ENCODE data around the gene SLC30A4. TPM values are rescaled to one million over a fixed set of nuclear protein-coding genes. Genes with fewer than 3 reads are reported as not detected.

SLC30A4 gene
- total RNA-seq, 1 experiment from 2014 or later: 1.3 TPM

- no peak overlapping the region for H2AFZ ChIP-seq (ENCODE audit: low read length)
Measured at GRCh38 chr15:45543051-45543450, 20.5 kb upstream of the SLC30A4 start.

DNA sequence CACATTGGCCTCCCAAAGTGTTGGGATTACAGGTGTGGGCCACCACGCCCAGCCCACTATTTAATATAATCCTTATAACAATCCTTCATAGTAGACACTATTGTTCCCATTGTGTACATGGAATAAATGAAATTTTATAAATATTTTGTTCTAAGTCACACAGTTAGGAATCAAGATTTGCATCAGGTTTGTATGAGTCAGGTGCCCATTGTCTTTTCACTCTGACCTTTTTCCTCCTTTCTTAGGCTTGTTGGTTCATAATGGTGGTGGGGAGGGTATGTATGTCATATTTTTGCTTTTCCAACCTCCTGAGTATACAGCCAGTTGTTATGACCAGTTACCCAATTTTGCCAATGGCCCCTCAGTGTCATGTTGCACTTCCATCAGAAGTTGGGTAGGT, 18.0 kb upstream of the SLC30A4 start:
- no peaks in the 10 kb centered on the region for H3K4me1 ChIP-seq (ENCODE audit: insufficient read depth, low read length)
- no peaks in the 10 kb centered on the region for H3K79me2 ChIP-seq (ENCODE audit: low read length)
- H3K36me3 ChIP-seq (ENCODE audit: low read depth, low read length): no peaks in the 10 kb centered on the region
- no peaks in the 10 kb centered on the region for H3K27me3 ChIP-seq (ENCODE audit: low read length)
- H2AFZ ChIP-seq (ENCODE audit: low read length): no peak overlapping the region
- no peaks in the 10 kb centered on the region for H3K9me3 ChIP-seq (ENCODE audit: low read length)
- no TSS peak for BruUV-seq (replicated peaks)
- no peaks in the 10 kb centered on the region for H3K9me2 ChIP-seq (replicated peaks; ENCODE audit: low read length)
- no peak overlapping the region for H3K9ac ChIP-seq (ENCODE audit: low read length)
- no peak overlapping the region for H3K4me2 ChIP-seq (ENCODE audit: low read length)
- ATAC-seq (no peak), DNase-seq (no peak)
- no peak overlapping the region for H3K27ac ChIP-seq (ENCODE audit: low read length)
- H4K20me1 ChIP-seq (ENCODE audit: low read length): no peaks in the 10 kb centered on the region
- CTCF ChIA-PET: no interaction called here
- POLR2A ChIA-PET (ENCODE audit: unreplicated experiment): no interaction called here
- no peaks in the 10 kb centered on the region for H3F3A ChIP-seq (ENCODE audit: low read length, unreplicated experiment)
- no peak overlapping the region for H3K4me3 ChIP-seq (ENCODE audit: low read length)
- intact Hi-C loops (cut with micrococcal nuclease): no loop called here
- TF ChIP-seq EZH2 (IDR thresholded peaks at IDR 0.05; ENCODE audit: low read length, unreplicated experiment): no peak
- no peak for TF ChIP-seq EZH2phosphoT487 (IDR thresholded peaks at IDR 0.05; ENCODE audit: borderline replicate concordance, low read length)
- TF ChIP-seq, protein P1, sequence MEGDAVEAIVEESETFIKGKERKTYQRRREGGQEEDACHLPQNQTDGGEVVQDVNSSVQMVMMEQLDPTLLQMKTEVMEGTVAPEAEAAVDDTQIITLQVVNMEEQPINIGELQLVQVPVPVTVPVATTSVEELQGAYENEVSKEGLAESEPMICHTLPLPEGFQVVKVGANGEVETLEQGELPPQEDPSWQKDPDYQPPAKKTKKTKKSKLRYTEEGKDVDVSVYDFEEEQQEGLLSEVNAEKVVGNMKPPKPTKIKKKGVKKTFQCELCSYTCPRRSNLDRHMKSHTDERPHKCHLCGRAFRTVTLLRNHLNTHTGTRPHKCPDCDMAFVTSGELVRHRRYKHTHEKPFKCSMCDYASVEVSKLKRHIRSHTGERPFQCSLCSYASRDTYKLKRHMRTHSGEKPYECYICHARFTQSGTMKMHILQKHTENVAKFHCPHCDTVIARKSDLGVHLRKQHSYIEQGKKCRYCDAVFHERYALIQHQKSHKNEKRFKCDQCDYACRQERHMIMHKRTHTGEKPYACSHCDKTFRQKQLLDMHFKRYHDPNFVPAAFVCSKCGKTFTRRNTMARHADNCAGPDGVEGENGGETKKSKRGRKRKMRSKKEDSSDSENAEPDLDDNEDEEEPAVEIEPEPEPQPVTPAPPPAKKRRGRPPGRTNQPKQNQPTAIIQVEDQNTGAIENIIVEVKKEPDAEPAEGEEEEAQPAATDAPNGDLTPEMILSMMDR (conservative IDR thresholded peaks at IDR 0.05; ENCODE audit: low read depth, low read length): no peak

More at GRCh38 chr15:45543051-45543450, 20.5 kb upstream of the SLC30A4 start:
- Histone ChIP-seq H3K9me3 (ENCODE audit: low read length) (no peaks in the 10 kb centered on the region), H3K79me2 (ENCODE audit: low read length) (no peaks in the 10 kb centered on the region), H3K27ac (ENCODE audit: low read length) (no peak overlapping the region), H3K4me2 (ENCODE audit: low read length) (no peak overlapping the region), H4K20me1 (ENCODE audit: low read length) (no peaks in the 10 kb centered on the region), H3K4me3 (ENCODE audit: low read length) (no peak overlapping the region), H3K27me3 (ENCODE audit: low read length) (no peaks in the 10 kb centered on the region), H3K4me1 (ENCODE audit: insufficient read depth, low read length) (no peaks in the 10 kb centered on the region), H3K9me2 (replicated peaks; ENCODE audit: low read length) (no peaks in the 10 kb centered on the region), H3F3A (ENCODE audit: low read length, unreplicated experiment) (no peaks in the 10 kb centered on the region), H3K9ac (ENCODE audit: low read length) (no peak overlapping the region), H3K36me3 (ENCODE audit: low read depth, low read length) (no peaks in the 10 kb centered on the region)
- no TSS peak for BruUV-seq (replicated peaks)
- CTCF ChIA-PET: no interaction called here
- POLR2A ChIA-PET (ENCODE audit: unreplicated experiment): no interaction called here
- intact Hi-C loops (cut with micrococcal nuclease): no loop called here
- ATAC-seq (no peak), DNase-seq (no peak)
- TF ChIP-seq, protein P1 (conservative IDR thresholded peaks at IDR 0.05; ENCODE audit: low read depth, low read length): no peak
- no peak for TF ChIP-seq EZH2phosphoT487 (IDR thresholded peaks at IDR 0.05; ENCODE audit: borderline replicate concordance, low read length)
- TF ChIP-seq EZH2 (IDR thresholded peaks at IDR 0.05; ENCODE audit: low read length, unreplicated experiment): no peak

GRCh38 chr15:45539680-45540079, 17.1 kb upstream of the SLC30A4 start:
- H4K20me1 ChIP-seq (ENCODE audit: low read length): no peaks in the 10 kb centered on the region
- no peak overlapping the region for H2AFZ ChIP-seq (ENCODE audit: low read length)
- TF ChIP-seq EZH2phosphoT487 (IDR thresholded peaks at IDR 0.05; ENCODE audit: borderline replicate concordance, low read length): no peak
- no peak for TF ChIP-seq EZH2 (IDR thresholded peaks at IDR 0.05; ENCODE audit: low read length, unreplicated experiment)
- TF ChIP-seq, protein P1 (conservative IDR thresholded peaks at IDR 0.05; ENCODE audit: low read depth, low read length): no peak
- H3K9me3 ChIP-seq (ENCODE audit: low read length): no peaks in the 10 kb centered on the region
- no peaks in the 10 kb centered on the region for H3K4me1 ChIP-seq (ENCODE audit: insufficient read depth, low read length)
- no peaks in the 10 kb centered on the region for H3F3A ChIP-seq (ENCODE audit: low read length, unreplicated experiment)
- no peak overlapping the region for H3K9ac ChIP-seq (ENCODE audit: low read length)
- DNase-seq (peak; percentile 49), ATAC-seq (peak; percentile 70)
- H3K79me2 ChIP-seq (ENCODE audit: low read length): no peaks in the 10 kb centered on the region
- intact Hi-C loops (cut with micrococcal nuclease): no loop called here
- CTCF ChIA-PET: no interaction called here
- H3K36me3 ChIP-seq (ENCODE audit: low read depth, low read length): no peaks in the 10 kb centered on the region
- H3K27me3 ChIP-seq (ENCODE audit: low read length): no peaks in the 10 kb centered on the region
- POLR2A ChIA-PET (ENCODE audit: unreplicated experiment): no interaction called here
- BruUV-seq (replicated peaks): no TSS peak
- H3K4me2 ChIP-seq (ENCODE audit: low read length): no peak overlapping the region
- H3K9me2 ChIP-seq (replicated peaks; ENCODE audit: low read length): no peaks in the 10 kb centered on the region
- no peak overlapping the region for H3K4me3 ChIP-seq (ENCODE audit: low read length)
- peak overlapping the region; percentile 41; the same call in 1 of the 2 replicates for H3K27ac ChIP-seq (ENCODE audit: low read length)
